HG03060 (cell line): ENCODE data around the gene RDX.
A peak's percentile ranks its signal among the peaks of the same experiment; 100 is the strongest.

Experiments
- ATAC-seq: cut with Tn5 transposase; IDR thresholded peaks from one replicate; pipeline ENCODE4 v1.9.1; 2021; ENCODE audit warnings: low read depth, moderate number of reproducible peaks; ENCODE audit not compliant: unreplicated experiment

Gene RDX

GRCh38 chr11:110296226-110297075 is at the start of gene RDX:
Gene RDX (minus strand): TSS chr11:110296614. CDS start chr11:110279692, 16,922 bp downstream.
- peak; percentile 25 for ATAC-seq

DNA sequence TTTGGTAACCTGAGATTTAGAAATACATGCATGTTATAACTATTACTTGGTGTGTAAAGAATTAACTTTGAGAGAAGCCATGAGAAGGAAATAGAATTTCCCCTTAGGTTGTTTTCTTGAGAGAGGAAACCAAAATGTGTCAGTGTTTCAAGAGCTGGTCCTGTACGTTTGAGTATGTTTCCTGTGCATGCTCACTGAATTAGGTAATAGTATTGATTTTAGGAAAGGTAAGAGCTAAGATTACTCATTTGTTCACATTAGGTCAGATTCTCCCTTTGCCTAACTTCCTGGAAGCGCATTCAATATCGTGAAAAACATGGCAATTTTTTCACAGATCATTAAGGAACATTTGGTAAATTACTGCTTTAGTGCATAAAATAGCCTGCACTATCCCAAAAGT is 49.3 kb upstream of the RDX start:
- ATAC-seq: no peak

DNA sequence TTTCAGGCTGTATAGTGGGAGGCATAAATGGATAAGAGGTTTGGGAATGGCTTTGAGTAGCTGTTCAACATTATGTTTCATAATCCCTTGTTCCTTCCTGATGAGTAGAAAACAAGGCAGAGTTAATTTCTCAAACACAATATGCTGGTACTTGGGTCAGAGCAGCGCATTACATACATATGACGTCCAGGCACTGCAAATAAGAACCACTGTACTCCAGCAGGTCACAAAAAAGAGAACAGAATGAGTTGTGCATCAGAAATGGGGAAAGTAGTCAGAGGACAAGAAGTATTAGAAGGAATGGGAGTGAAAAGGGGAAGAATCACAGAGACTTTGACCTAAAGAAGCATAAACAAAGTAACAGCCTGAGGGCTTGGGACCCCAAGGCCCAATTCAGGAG is 44.0 kb upstream of the RDX start:
- no peak for ATAC-seq

DNA sequence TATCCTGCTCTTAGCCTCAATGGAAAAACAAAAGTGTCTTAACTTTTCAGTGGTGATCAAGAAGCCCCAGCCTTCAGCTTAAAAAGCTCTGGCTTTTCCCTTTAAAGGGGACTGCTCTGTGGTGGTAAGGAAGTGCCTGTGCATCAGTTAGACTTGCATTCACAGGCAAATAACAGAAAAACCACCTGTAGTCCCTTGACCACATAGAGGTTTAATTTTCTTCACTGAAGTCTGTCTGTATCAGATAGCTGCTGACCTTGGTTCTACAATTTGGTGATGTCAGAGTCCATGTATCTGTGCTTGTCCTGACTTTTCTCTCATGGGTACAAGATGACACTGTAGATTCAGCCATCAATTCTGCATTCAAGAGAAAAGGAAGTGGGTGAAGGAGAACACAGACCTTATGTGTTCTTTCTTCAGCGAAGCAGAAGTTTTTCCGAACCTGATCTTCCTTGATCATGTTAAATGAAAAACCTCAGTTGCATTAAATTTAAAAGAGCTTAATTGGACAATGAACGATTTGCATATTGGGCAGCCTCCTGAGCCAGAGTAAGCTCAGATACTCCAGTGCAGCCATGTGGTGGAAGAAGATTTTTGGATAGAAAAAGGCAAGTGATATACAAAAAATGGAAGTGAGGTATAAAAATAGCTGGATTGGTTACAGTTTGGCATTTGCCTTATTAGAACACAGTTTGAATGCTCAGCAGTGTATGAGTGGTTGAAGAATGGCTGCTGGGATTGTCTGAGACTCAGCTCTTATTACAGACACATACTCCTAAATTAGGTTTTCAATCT is 43.2 kb upstream of the RDX start:
- no peak for ATAC-seq

DNA sequence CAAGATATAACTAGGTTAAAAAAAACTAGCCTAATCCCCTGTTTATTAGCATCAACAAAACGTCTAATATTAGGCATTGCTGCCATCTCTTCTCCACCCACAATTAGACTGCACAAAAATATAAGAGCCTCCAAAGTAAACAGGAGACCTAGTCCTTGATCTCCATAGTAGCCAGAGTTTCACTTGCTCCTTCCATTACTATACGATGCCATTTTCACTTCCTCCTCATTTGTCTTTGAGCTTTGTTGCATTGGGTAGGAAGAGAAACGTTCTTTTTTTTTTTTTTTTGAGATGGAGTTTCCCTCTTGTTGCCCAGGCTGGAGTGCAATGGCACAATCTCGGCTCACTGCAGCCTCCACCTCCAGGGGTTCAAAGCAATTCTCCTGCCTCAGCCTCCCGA is 42.3 kb upstream of the RDX start:
- ATAC-seq: peak; percentile 52

DNA sequence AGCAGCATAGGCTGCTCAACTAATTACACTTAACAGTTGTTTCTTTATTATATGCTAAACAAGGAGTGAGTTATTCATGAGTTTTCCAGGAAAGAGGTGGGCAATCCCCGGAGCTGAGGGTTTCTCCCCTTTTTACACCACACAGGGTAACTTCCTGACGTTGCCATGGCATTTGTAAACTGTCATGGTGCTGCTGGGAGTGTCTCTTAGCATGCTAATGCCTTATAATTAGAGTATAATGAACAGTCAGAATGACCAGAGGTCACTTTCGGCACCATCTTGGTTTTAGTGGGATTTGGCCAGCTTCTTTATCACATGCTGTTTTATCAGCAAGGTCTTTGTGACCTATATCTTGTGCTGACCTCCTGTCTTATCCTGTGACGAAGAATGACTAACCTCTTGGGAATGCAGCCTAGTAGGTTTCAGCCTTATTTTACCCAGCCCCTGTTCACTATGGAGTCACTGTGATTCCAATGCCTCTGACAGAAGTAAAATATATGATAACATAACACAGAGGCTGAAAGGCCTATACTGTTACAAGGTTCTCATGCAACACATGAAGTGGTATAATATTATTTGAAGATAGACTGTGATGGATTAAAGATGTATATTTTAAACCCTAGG is 41.3 kb upstream of the RDX start:
- ATAC-seq: no peak

DNA sequence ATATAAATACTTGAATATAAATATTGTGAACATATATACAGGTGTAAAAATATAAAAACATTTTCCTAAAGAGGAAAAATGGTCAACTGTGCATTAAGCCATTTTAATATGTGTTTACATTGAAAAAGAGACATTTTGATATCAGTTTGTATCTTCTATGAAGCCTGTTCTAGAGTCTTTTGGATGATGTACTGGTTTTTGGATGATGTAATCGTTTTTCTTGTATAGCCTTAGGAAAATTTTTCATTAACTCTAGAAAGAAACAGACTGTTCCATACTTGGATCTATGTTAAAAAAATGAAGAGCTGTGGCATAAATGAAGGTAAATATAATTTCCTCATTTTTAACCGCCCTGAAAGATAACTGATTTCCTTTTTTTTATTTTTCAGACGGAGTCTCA is 39.6 kb upstream of the RDX start:
- no peak for ATAC-seq

- ATAC-seq: no peak
Measured at GRCh38 chr11:110335358-110335757, 38.9 kb upstream of the RDX start.

- ATAC-seq: no peak
Measured at GRCh38 chr11:110331626-110332025, 35.2 kb upstream of the RDX start.

DNA sequence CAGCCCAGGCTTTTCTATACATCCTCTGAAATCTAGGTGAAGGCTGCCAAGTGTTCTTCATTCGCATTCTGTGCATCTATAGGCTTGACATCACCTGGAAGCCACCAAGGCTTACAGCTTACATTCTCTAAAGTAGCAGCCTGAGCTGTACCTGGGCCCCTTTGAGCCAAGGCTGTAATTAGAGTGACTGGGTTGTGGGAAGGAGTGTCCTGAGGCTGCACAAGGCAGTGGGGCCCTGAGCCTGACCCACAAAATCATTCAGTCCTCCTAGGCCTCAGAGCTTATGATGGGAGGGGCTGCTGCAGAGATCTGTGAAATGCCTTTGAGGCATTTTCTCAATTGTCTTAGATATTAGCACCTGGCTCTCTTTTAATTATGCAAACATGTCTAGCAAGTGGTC is 33.0 kb upstream of the RDX start:
- ATAC-seq: no peak

GRCh38 chr11:110327508-110327907 is 31.1 kb upstream of the RDX start:
- ATAC-seq: no peak

DNA sequence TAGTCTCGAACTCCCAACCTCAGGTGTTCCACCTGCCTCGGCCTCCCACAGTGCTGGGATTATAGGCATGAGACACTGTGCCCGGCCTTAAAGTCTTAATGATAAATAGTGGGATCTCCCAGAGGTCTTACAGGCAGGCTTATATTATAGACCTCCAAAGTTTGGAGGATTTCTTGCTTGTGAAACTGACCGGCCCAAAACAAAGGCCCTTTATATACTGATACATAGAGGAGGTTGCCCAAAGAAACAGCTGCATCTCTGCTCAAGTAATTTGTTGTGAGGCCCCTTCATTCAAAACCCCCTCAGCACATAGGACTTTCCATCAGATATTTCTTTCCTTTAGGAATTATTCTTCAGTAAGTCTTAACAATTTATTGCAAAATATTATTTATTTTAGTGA is 27.4 kb upstream of the RDX start:
- no peak for ATAC-seq

GRCh38 chr11:110319501-110319900 is 23.1 kb upstream of the RDX start:
- no peak for ATAC-seq

GRCh38 chr11:110318638-110319404 is 22.4 kb upstream of the RDX start:
- ATAC-seq: no peak

DNA sequence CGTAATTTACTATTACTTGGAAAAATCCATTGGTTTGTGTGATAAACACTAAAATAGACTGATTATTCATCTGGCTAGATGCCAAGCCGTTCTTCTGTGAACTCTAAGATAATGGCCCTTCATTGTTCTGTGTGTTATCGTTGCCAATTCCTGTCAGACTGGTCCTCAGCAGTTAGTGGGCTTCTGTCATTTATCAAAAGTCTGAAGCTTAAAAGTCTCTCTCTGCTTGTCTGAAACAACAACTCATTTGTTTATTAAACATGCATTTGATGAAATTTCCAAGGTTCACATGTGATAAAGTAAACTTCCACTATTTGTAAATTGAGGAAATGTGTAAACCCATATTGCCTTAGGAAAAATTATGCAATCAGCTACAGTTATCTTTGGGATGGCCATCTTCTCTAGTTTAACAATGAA is 21.1 kb upstream of the RDX start:
- no peak for ATAC-seq

GRCh38 chr11:110314366-110315095 is 18.1 kb upstream of the RDX start:
- no peak for ATAC-seq

- no peak for ATAC-seq
Measured at GRCh38 chr11:110312670-110313069, 16.3 kb upstream of the RDX start.

DNA sequence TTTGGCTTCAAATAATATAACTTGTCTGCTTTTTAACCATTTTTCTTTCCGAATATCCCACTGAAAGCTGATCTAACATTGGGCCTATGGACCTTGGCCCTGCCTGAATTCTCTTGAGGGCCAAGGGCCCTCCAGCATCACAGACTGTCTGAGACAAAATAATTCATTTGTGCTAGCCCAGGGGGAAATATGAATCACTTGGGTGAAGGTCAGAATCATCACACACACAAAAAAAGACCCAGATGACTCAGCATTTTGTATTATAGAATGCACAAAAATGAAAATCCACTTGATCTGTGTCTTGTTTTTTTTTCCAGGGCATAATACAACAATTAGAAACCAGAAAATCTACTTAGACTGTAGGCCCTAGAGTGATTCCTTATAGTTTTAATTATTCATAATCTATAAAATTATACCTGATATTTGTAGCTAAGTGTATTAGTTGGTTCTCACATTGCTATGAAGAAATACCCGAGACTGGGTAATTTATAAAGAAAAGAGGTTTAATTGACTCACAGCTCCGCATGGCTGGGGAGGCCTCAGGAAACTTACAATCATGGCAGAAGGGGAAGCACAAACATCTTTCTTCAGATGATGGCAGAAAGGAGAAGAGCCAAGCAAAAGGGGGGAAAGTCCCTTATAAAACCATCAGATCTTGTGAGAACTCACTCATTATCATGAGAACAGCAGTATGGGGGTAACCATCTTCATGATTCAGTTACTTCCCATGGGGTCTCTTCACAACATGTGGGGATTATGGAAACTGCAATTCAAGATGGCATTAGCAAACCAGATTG is 15.6 kb upstream of the RDX start:
- no peak for ATAC-seq

DNA sequence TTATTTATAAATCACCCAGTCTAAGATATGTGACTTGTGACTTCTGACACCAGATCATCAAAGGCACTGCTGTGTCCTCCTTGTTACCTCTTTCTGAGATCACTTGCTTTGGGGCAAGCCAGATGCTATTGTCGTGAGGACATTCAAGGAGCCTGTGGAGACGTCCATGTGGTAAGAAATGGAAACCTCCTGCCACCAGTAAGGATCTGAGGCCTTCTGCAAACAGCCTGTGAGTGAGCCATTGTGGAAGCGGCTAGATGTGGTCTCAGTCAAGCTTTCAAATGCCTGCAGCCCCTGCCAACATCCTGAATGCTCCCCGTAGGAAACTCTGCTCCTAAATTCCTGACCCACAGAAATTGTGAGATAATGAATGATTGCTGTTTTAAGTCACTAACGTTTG is 11.7 kb upstream of the RDX start:
- no peak for ATAC-seq
